ENCODE results near the gene C1QTNF8.

C1QTNF8 gene

GRCh38 chr16:1082266-1082951 is 13.6 kb downstream of the C1QTNF8 start:
- no peak for DNase-seq (ENCODE audit: low read depth)
- no peak for TF ChIP-seq CTCF (IDR thresholded peaks at IDR 0.05; ENCODE audit: low read depth, low read length, missing control alignments)
- no peak overlapping the region for H3K4me3 ChIP-seq (ENCODE audit: low read depth, low read length)

- TF ChIP-seq CTCF (IDR thresholded peaks at IDR 0.05; ENCODE audit: low read depth, low read length, missing control alignments): no peak
- no peak for DNase-seq (ENCODE audit: low read depth)
- no peak overlapping the region for H3K4me3 ChIP-seq (ENCODE audit: low read depth, low read length)
These were observed 14.2 kb downstream of the C1QTNF8 start for GRCh38 chr16:1081734-1082265.

GRCh38 chr16:1080801-1081733 is 15.0 kb downstream of the C1QTNF8 start:
- no peak overlapping the region for H3K4me3 ChIP-seq (ENCODE audit: low read depth, low read length)
- TF ChIP-seq CTCF (IDR thresholded peaks at IDR 0.05; ENCODE audit: low read depth, low read length, missing control alignments): no peak
- no peak for DNase-seq (ENCODE audit: low read depth)

- no peak for TF ChIP-seq CTCF (IDR thresholded peaks at IDR 0.05; ENCODE audit: low read depth, low read length, missing control alignments)
- DNase-seq (ENCODE audit: low read depth): no peak
These were observed 16.1 kb downstream of the C1QTNF8 start for GRCh38 chr16:1079786-1080525.

GRCh38 chr16:1079341-1079740 is 16.7 kb downstream of the C1QTNF8 start:
- no peak for TF ChIP-seq CTCF (IDR thresholded peaks at IDR 0.05; ENCODE audit: low read depth, low read length, missing control alignments)
- H3K4me3 ChIP-seq (ENCODE audit: low read depth, low read length): no peak overlapping the region

More at GRCh38 chr16:1079786-1080525, 16.1 kb downstream of the C1QTNF8 start:
- no peak overlapping the region for H3K4me3 ChIP-seq (ENCODE audit: low read depth, low read length)

GRCh38 chr16:1078579-1079021 is 17.4 kb downstream of the C1QTNF8 start:
- TF ChIP-seq CTCF (IDR thresholded peaks at IDR 0.05; ENCODE audit: low read depth, low read length, missing control alignments): no peak
- DNase-seq (ENCODE audit: low read depth): no peak
- no peak overlapping the region for H3K4me3 ChIP-seq (ENCODE audit: low read depth, low read length)

More at GRCh38 chr16:1079341-1079740, 16.7 kb downstream of the C1QTNF8 start:
- DNase-seq (ENCODE audit: low read depth): no peak

Data from GM12864 (cell line).